GM21723 (cell line): ENCODE results near the gene KLK8.

Experiments used
- ATAC-seq: cut with Tn5 transposase; IDR thresholded peaks from one replicate; pipeline ENCODE4 v1.9.1; 2021; ENCODE audit warnings: mild to moderate bottlenecking, moderate library complexity; ENCODE audit not compliant: unreplicated experiment

KLK8 gene

DNA sequence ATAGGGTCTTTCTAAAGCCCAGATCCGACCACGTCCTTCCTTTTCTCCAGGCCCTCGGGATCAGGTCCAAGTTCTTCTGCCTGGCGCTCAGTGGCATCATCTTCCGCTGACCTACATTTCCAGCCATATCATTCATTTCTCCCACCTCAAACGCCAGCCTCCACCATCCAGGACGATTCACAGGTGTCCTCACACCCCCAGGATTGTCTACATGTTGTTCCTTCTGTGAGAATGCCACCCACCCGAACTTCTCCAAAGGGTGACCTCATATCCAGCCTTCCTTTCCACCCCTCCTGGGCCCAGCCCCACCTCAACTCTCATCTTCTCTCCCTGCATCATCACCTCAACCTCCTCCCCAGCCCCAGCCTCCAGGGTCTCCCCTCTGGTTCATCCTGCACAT is 43.8 kb downstream of the KLK8 start:
- no peak for ATAC-seq

DNA sequence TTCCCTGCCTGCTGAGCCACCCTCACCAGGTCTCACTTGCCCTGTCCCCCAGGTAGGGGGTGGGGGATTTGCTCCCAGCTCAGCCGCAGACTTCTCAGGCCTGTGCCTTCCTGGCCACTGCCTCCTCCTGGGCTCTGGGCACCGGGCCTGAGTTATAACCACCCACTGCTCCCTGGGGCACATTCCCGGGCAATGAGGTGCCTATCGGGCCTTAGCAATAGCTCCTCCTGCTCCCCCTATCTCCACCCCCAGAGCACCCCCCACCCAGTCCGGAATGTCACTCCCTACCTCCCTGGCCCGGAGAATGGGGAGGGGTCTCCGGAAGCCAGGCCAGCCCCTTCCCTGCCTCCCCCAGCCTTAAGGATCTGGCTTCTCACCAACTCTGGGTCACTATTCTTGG is 48.5 kb downstream of the KLK8 start, which contains the start of gene KLK5:
Gene KLK5, minus strand, starts transcription at position 129 of the 400 bp plus-strand sequence. CDS start 381 bp downstream, outside the sequence.
- no peak for ATAC-seq

DNA sequence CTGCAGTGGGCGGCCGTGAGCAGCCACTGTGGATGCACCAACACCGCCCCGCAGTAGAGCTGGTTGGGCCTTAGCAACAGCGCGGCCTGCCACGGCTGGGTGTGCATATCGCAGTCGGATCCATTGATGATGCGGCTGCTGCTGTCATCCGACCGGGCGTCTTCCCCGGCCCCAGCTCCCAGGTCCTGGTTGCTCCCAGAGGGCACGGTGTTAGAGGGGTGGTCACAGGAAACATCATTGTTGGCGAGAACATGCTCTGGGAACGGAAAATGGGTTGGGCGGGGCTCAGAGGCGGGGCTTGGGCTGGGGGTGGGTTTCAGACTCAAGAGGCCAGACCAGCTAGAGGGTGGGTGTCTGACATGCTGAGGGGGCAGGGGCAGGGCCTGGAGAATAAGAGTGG is 51.5 kb downstream of the KLK8 start:
- ATAC-seq: no peak

DNA sequence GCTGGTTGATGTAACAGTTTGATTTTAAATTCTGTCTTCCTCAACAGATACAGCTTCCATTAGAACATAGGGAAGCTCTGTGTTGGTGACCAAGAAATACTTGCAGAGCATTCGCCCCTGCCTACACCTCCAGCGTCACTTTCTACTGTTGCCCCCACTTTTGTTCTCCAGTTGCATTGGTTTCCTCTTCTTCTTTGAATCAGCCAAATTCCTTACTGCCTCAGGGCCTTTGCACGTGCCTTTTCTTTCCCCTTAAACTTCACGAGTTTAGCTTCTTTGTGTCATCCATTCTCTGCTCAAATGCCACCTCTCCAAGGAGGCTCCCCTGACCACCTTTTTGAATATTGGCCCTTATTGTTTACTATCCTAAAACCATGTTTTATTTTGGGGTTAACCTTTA is 54.3 kb downstream of the KLK8 start:
- ATAC-seq: no peak
